ENCODE data around the gene ERCC6L2. TPM values are rescaled to one million over a fixed set of nuclear protein-coding genes. Genes with fewer than 3 reads are reported as not detected.

Gene ERCC6L2
- total and polyA plus RNA-seq, 2 of the 8 experiments (the other 6 are each of a cell fraction or from before 2014, with no cell fraction given): 9.8 to 50.0 TPM

DNA sequence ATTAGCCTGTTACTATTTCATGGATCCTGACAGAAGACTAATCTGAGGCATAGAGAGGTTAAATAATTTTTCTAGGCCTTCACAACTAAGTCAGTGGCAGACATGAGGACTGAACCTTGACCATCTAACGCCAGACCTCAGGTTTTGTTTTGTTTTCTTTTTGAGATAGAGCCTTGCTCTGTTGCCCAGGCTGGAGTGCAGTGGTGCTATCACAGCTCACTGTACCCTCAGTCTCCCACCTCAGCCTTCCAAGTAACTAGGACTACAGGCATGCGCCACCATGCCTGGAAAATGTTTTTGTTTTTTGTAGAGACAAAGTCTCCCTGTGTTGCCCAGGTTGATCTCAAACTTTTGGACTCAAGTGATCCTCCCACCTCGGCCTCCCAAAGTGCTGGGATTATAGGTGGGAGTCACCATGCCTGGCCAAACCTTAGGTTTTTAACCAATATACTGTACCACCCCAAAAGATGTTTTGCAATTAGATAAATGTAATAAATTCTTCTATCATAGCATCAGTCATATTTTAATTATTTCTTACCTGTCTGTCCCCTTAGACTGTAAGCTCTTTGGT, 35.4 kb downstream of the ERCC6L2 start (continued):
- TF ChIP-seq MAFK (IDR thresholded peaks at IDR 0.05; ENCODE audit: low read depth, low read length): no peak
- no peak for TF ChIP-seq HDAC6 (IDR thresholded peaks at IDR 0.05; ENCODE audit: low read depth, low read length)
- no peak for TF ChIP-seq NANOG (IDR thresholded peaks at IDR 0.05; ENCODE audit: insufficient read depth, low read depth, low read length, poor library complexity, severe bottlenecking)
- TF ChIP-seq JUN (IDR thresholded peaks at IDR 0.05; ENCODE audit: low read depth, low read length): no peak
- TF ChIP-seq TAF1 (IDR thresholded peaks at IDR 0.05; ENCODE audit: low read depth, low read length): no peak
- no peak for TF ChIP-seq SRF (IDR thresholded peaks at IDR 0.05; ENCODE audit: low read depth, low read length)
